Stomach (tissue), 4 donors: ENCODE data around the gene SPEN.

ENCODE experiments used
- CTCF ChIP-seq, 7 experiments: fragments of 450-650 bp in 4 of 7; fragments of 200-600 bp in 3 of 7; sonication (generic) in 3 of 7; IDR thresholded peaks; one replicate each; pipeline ENCODE4 v1.5.1; 2016 to 2019; ENCODE audit warnings: antibody characterized with exemption in 7 of 7, control low read depth in 2 of 7, mild to moderate bottlenecking in 1 of 7
- EP300 ChIP-seq: sonication (generic); formaldehyde crosslinking; IDR thresholded peaks from one replicate; pipeline ENCODE4 v1.6.1; 2017; ENCODE audit warnings: antibody characterized with exemption
- POLR2AphosphoS5 ChIP-seq, 3 donors: sonication (generic); formaldehyde crosslinking; IDR thresholded peaks; one replicate each; pipeline ENCODE4 v1.6.1; 2016; ENCODE audit warnings: antibody characterized with exemption in 3 of 3

GRCh38 chr1:15963363-15963967, 116.0 kb downstream of the SPEN start:
- TF ChIP-seq CTCF (IDR thresholded peaks at IDR 0.05) (no peak), EP300 (no peak), POLR2AphosphoS5 (IDR thresholded peaks at IDR 0.05) (no peak)
